HG03432 (cell line): ENCODE results near the gene FRMPD1.
"Not testable (repeated sequence)": the region's sequence is repeated elsewhere in the genome, so short reads cannot be mapped to it uniquely, and the experiment has no call there.

Source experiments
- ATAC-seq: cut with Tn5 transposase; IDR thresholded peaks from one replicate; pipeline ENCODE4 v1.9.1; 2021; ENCODE audit warnings: mild to moderate bottlenecking, moderate library complexity; ENCODE audit not compliant: unreplicated experiment

The FRMPD1 gene

DNA sequence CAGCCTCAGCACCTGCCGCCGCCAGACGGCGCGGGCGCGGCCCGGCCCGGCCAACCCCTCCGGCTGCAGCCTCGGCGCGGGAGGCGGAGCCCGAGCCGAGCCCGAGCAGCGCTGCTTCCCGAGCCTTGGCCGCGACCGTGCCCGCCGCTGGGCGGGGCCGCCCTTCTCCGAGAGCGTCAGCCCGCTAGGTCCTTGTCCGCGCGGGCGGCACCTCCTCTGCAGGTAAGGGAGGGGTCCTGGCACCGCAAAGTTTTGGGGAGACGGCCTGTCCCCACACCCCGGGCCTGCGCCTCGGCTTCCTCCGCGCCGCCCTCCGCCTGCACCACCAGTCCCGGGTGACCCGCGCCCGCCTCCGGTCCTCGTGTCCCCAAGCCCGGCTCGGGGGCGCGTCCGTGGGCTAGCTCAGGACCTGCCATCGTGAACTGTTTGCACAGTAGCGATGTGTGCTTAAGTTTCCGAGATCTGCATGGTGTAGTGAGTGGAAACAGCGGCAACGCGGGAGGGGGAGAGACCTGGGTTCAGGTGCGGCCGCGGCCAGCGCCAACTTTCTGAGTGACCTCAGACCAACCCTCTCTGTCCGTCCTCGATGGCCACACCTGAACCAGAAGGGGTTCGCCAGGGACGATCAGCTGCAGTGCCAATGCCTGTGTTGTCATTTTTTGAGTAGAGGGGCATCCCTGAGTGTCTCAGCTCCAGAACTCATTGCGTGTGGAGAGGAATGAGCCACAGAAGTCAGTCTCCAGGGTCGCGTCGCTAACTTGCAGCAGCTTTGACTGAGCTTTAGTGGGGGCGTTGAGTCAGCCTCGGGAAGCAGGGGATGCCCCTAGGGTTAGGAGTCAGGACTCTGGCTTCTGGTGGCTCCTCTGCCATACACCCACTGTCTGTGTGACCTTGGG, at the start of gene FRMPD1:
Gene FRMPD1 (plus strand): TSS at position 82 of the 896 bp plus-strand sequence. CDS start 41,688 bp downstream, outside the sequence.
- ATAC-seq: peak; percentile 89

DNA sequence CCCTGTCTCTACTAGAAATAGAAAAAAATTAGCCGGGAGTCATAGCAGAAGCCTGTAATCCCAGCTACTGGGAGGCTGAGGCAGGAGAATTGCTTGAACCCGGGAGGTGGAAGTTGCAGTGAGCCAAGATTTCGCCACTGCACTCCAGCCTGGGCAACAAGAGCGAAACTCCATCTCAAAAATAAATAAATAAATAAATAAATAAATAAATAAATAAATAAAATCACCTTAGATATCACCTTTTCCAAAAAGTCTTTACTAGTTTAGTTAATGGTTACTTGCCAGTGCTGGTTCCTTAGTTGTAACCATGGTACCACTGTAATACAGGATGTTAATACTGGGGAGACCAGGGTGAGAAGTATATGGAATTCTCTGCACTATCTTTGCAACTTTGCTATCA, 48.7 kb upstream of the FRMPD1 start:
- not testable (repeated sequence) for ATAC-seq

- ATAC-seq: no peak
These were observed 47.9 kb upstream of the FRMPD1 start for GRCh38 chr9:37602817-37603216.

DNA sequence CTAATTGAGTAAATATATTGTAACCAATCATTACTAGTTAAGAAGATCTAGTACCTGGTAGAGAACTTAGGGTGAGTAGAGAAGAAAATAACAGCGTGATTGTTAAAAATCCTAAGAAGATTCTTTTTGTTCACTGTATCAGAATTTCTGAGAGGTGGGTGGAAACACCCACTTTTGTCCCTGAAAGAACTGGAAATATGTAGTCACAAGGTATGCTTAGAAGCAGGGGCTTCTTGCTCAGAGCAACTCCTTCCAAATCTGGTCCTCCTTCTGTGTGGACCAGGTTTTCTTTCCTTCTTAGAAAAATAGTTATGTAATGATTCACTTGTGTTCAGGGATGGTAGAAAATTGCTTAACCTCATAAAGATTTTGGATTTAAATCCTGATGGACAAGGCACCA, 46.5 kb upstream of the FRMPD1 start:
- ATAC-seq: no peak

DNA sequence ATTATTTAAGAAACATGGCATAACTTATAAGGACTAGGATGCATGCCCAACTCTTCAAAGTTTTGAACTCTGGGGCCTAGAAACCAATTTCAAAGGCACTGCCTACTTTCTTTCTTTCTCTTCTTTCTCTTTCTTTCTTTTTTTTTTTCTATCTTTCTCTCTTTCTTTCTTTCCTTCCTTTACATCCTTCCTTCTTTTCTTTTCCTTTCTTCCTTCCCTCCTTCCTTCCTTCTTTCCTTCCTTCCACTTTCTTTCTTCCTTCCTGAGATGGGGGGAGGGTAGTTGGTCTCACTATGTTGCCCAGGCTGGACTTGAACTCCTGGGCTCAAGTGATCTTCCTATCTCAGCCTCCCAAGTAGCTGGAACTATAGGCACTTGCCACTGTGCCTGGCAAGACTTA, 42.5 kb upstream of the FRMPD1 start:
- no peak for ATAC-seq

- ATAC-seq: no peak
These were observed 40.9 kb upstream of the FRMPD1 start for GRCh38 chr9:37609735-37610397.

GRCh38 chr9:37611014-37611413, 39.7 kb upstream of the FRMPD1 start:
- no peak for ATAC-seq

DNA sequence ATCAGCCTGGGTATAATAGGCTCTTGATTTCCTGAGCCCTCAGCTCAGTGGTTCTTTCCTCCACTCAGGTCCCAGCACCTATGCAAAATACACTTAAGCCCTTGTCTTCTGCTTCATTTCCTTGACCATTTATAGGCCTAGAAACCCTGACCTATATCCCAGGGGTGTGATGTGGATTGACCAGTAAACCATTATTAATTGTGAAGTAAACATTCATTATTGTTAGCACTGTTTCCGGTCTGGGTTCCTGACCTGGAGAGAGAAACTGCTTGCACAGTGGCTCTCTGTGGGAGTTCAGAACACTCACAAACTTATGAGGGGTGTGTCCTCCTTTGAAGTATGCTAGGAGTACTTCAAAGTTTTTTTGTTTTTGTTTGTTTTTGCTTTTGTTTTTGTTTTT, 38.8 kb upstream of the FRMPD1 start:
- ATAC-seq: no peak

DNA sequence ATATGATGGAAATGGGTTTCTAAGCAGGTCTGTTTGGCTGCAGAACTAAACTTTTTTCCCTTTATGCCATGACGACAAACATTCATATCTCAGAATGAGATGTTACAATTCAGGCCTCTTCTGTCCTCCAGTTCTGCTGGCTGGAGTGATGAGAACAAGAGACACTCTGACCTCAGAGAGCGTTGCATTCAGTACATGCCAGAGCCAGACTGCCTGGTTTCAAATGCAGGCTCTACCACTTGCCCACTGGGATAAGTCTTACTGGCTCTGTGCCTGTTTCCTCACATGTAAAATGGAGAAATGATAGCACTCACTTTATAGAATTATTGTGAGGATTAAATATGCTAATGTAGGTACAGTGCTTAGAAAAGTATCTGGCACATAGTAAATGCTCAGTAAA, 33.6 kb upstream of the FRMPD1 start:
- no peak for ATAC-seq

DNA sequence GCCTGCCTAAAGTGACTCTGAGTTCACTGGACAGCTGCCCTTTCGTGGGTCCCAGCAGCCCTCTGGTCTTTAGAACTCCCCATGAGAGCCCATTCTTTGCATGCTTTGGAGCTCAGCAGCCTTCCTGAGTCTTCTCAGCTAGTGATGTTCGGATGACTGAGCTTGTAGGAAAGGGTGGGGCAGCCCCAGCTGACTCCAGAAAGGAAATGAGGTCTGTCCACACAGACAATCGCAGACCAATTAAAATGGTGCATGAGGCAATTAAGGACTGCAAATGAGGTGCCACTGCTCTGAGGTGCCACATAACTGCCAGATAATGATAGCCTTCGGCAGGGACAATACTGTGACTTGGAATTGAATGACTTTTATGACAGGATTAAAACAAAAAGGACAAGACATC, 32.9 kb upstream of the FRMPD1 start:
- no peak for ATAC-seq

- no peak for ATAC-seq
These were observed 31.9 kb upstream of the FRMPD1 start for GRCh38 chr9:37618817-37619216.

DNA sequence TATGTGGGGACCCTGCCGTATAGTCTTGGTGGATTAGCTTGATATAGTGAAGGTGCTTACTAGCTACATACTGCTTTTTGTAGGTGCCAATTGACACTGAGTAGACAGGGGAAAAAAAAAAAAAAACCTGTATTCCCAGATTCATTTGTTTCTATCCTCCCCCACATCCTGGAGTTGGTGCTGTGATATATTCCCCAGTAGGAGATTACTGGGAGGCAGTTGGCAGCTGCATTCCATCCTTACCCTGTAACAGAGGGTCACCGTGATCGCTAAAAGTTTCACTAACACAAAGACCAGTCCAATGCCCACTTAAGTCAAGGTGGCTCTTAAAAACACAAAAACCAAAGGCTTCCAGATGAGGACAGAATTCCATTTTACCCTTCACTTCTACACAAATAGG, 30.9 kb upstream of the FRMPD1 start:
- ATAC-seq: no peak

DNA sequence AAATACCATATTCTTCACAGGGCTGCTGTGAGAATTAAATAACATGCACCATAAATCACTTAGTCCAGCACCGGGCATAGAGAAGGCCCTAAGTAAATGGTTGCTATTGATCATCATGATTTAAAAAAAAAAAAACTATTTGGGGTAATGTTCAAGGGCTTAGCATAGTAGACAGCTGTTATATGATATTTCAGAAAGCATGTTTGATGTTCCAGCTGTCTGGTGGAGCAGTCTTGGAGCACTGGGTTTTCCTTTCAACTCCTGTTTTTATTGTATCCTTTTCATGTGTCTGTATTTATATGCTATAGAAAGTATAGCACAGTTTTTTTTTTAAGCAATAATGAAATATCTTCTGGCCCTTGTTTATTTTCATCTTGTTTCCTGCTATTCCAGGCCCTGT, 30.4 kb upstream of the FRMPD1 start:
- ATAC-seq: no peak

GRCh38 chr9:37621273-37622121, 29.3 kb upstream of the FRMPD1 start:
- ATAC-seq: no peak

GRCh38 chr9:37622462-37622861, 28.3 kb upstream of the FRMPD1 start:
- ATAC-seq: no peak

GRCh38 chr9:37623267-37623666, 27.5 kb upstream of the FRMPD1 start:
- ATAC-seq: no peak

- ATAC-seq: no peak
These were observed 26.7 kb upstream of the FRMPD1 start for GRCh38 chr9:37624073-37624472.

- ATAC-seq: no peak
These were observed 25.6 kb upstream of the FRMPD1 start for GRCh38 chr9:37625036-37625757.

GRCh38 chr9:37625758-37626147, 25.0 kb upstream of the FRMPD1 start:
- ATAC-seq: no peak

DNA sequence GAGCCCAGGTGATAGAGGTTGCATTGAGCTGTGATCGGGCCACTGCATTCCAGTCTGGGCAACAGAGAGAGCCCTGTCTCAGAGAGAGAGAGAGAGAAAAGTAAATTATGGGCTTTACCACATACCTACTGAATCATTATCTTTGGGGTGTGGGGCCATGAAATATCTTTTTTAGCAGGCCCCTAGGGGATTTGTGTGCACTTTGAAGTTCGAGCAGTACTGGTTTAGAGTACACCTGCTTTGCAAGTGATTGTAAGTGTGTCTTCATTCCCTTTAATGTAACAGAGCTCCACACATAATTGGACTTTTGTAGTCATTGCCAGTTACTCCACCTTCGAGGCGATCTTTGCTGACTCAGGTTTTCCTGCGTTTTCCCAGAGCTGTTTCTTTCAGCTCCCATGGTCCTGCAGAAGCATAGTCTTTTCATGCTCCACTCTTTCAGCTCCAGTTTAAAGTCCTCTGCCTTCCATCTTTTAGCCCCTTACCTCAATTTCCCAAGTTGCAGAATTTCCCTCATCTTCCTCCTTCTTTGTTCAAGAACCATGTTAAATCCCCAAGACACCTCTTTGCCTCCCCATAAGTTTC, 24.0 kb upstream of the FRMPD1 start:
- no peak for ATAC-seq
